ENCODE data around the gene PCYT2. TPM values are rescaled to one million over a fixed set of nuclear protein-coding genes. Genes with fewer than 3 reads are reported as not detected.
"Not testable (repeated sequence)": the region's sequence is repeated elsewhere in the genome, so short reads cannot be mapped to it uniquely, and the experiment has no call there.

Gene PCYT2
- total RNA-seq, 1 donor from 2014 or later = 44.1 TPM

- no peaks in the 10 kb centered on the region for H3K27me3 Mint-ChIP-seq
- POLR2A ChIA-PET = interaction anchor here (0.8 to 0.9 kb wide), 2 partner anchors 12 to 61 kb away, joined by 3 read pairs; partner anchors contain the start of gene P4HB
- peaks cover 42% of the 10 kb centered on the region for H3K4me1 Mint-ChIP-seq
- CTCF ChIA-PET = no interaction called here
- ATAC-seq (ENCODE audit: low read depth) (no peak), DNase-seq (no peak)
- TF ChIP-seq CTCF (IDR thresholded peaks at IDR 0.05) = no peak
- no peaks in the 10 kb centered on the region for H3K9me3 Mint-ChIP-seq
- peaks cover 26% of the 10 kb centered on the region for H3K36me3 Mint-ChIP-seq (ENCODE audit: low read depth)
- H3K27ac Mint-ChIP-seq = no peak overlapping the region
- intact Hi-C loops (cut with micrococcal nuclease) = no loop called here
- no peak overlapping the region for H3K4me3 Mint-ChIP-seq
Measured at GRCh38 chr17:81921996-81922565, 10.9 kb upstream of the PCYT2 start.

- intact Hi-C loops (cut with micrococcal nuclease) = no loop called here
- H3K9me3 Mint-ChIP-seq = no peaks in the 10 kb centered on the region
- POLR2A ChIA-PET = interaction anchor here (0.6 to 0.9 kb wide), 3 partner anchors 13 to 101 kb away, joined by 3 to 6 read pairs (median 3); partner anchors contain the start of genes CENPX, LRRC45 and P4HB
Measured at GRCh38 chr17:81921537-81921862, 10.3 kb upstream of the PCYT2 start.

GRCh38 chr17:81920612-81921536 is 9.7 kb upstream of the PCYT2 start:
- no peak for ATAC-seq (ENCODE audit: low read depth)
- no peak overlapping the region for H3K27ac Mint-ChIP-seq
- H3K4me1 Mint-ChIP-seq = peaks cover 41% of the 10 kb centered on the region
- DNase-seq = no peak
- TF ChIP-seq CTCF (IDR thresholded peaks at IDR 0.05) = no peak
- H3K4me3 Mint-ChIP-seq = no peak overlapping the region
- POLR2A ChIA-PET = interaction anchor here (0.6 to 0.9 kb wide), 3 partner anchors 14 to 102 kb away, joined by 3 to 6 read pairs (median 3); partner anchors contain the start of genes CENPX, LRRC45 and P4HB
- intact Hi-C loops (cut with micrococcal nuclease) = no loop called here
- H3K36me3 Mint-ChIP-seq (ENCODE audit: low read depth) = peaks cover 29% of the 10 kb centered on the region
- CTCF ChIA-PET = interaction anchor here (1.2 kb wide), 1 partner anchor 39 kb away, joined by 4 read pairs; no protein-coding TSS in a partner anchor
- H3K9me3 Mint-ChIP-seq = no peaks in the 10 kb centered on the region
- no peaks in the 10 kb centered on the region for H3K27me3 Mint-ChIP-seq

More at GRCh38 chr17:81921537-81921862, 10.3 kb upstream of the PCYT2 start:
- CTCF ChIA-PET = interaction anchor here (1.2 kb wide), 1 partner anchor 38 kb away, joined by 4 read pairs; no protein-coding TSS in a partner anchor
- no peak for TF ChIP-seq CTCF (IDR thresholded peaks at IDR 0.05)
- ATAC-seq (ENCODE audit: low read depth) (no peak), DNase-seq (no peak)
- Mint-ChIP-seq H3K4me1 (peaks cover 44% of the 10 kb centered on the region), H3K27me3 (no peaks in the 10 kb centered on the region), H3K4me3 (no peak overlapping the region), H3K36me3 (ENCODE audit: low read depth) (peaks cover 28% of the 10 kb centered on the region), H3K27ac (no peak overlapping the region)

- intact Hi-C loops (cut with micrococcal nuclease) = loop anchor here (1.0 to 2.0 kb wide), 3 partner anchors 7 to 58 kb away; partner anchors contain the start of genes ARHGDIA and P4HB
- TF ChIP-seq CTCF (IDR thresholded peaks at IDR 0.05) = no peak
- no peaks in the 10 kb centered on the region for H3K27me3 Mint-ChIP-seq
- no peaks in the 10 kb centered on the region for H3K9me3 Mint-ChIP-seq
- H3K4me3 Mint-ChIP-seq = no peak overlapping the region
- DNase-seq = no peak
- H3K27ac Mint-ChIP-seq = no peak overlapping the region
- no peak for ATAC-seq (ENCODE audit: low read depth)
- peaks cover 46% of the 10 kb centered on the region for H3K36me3 Mint-ChIP-seq (ENCODE audit: low read depth)
- ChIA-PET CTCF (no interaction called here), POLR2A (no interaction called here)
- H3K4me1 Mint-ChIP-seq = peaks cover 31% of the 10 kb centered on the region
Measured at GRCh38 chr17:81918832-81919545, 7.8 kb upstream of the PCYT2 start.

GRCh38 chr17:81918333-81918669 is 7.1 kb upstream of the PCYT2 start:
- H3K27me3 Mint-ChIP-seq, CTCF ChIA-PET, DNase-seq, H3K9me3 Mint-ChIP-seq: not testable (repeated sequence)
- peak; percentile 22 for ATAC-seq (ENCODE audit: low read depth)
- intact Hi-C loops (cut with micrococcal nuclease) = loop anchor here (1.0 to 2.0 kb wide), 3 partner anchors 8 to 58 kb away; partner anchors contain the start of genes ARHGDIA and P4HB
- peak overlapping the region; percentile 76 for H3K27ac Mint-ChIP-seq
- peak overlapping the region; percentile 88 for H3K4me3 Mint-ChIP-seq
- peaks cover 26% of the 10 kb centered on the region for H3K4me1 Mint-ChIP-seq
- H3K36me3 Mint-ChIP-seq (ENCODE audit: low read depth) = peaks cover 53% of the 10 kb centered on the region
- POLR2A ChIA-PET = interaction anchor here (1.3 to 3.0 kb wide), 2 partner anchors 9 to 148 kb away, joined by 4 to 28 read pairs; partner anchors contain the start of gene MAFG

Data from activated B cell treated with CpG ODN at 0.5 μM for 24 hours (primary cell).